AG09309 (cell line): ENCODE data around the gene NFATC2IP.
"Not testable (repeated sequence)": the region's sequence is repeated elsewhere in the genome, so short reads cannot be mapped to it uniquely, and the experiment has no call there.

Experiments used
- DNase-seq: peaks from one replicate; pipeline ENCODE4 v3.0.0-alpha.2; 2010; ENCODE audit warnings: low read depth
- H3K4me3 ChIP-seq: 2 replicates; pipeline ENCODE4 v1.5.1; 2011; ENCODE audit warnings: mild to moderate bottlenecking, low read depth, low read length, moderate library complexity; ENCODE audit not compliant: control insufficient read depth
- CTCF ChIP-seq: IDR thresholded peaks from 2 replicates; pipeline ENCODE4 v1.5.1; 2011; ENCODE audit warnings: mild to moderate bottlenecking, low read depth, low read length, inconsistent platforms; ENCODE audit not compliant: insufficient read depth, control insufficient read depth; ENCODE audit errors: missing control alignments

The NFATC2IP gene

GRCh38 chr16:28933171-28933570 is 17.6 kb upstream of the NFATC2IP start:
- TF ChIP-seq CTCF: no peak
- no peak for DNase-seq
- H3K4me3 ChIP-seq: no peak overlapping the region

GRCh38 chr16:28935346-28935745 is 15.4 kb upstream of the NFATC2IP start:
- H3K4me3 ChIP-seq: no peak overlapping the region
- no peak for DNase-seq
- TF ChIP-seq CTCF: no peak

GRCh38 chr16:28935924-28936783 is 14.6 kb upstream of the NFATC2IP start:
- no peak for TF ChIP-seq CTCF
- no peak for DNase-seq
- no peak overlapping the region for H3K4me3 ChIP-seq

- no peak for DNase-seq
- H3K4me3 ChIP-seq: no peak overlapping the region
- no peak for TF ChIP-seq CTCF
Observed at GRCh38 chr16:28936784-28937155, 14.0 kb upstream of the NFATC2IP start.

- TF ChIP-seq CTCF: no peak
- H3K4me3 ChIP-seq: no peak overlapping the region
- DNase-seq: no peak
Observed at GRCh38 chr16:28937222-28937876, 13.4 kb upstream of the NFATC2IP start.

GRCh38 chr16:28938721-28939120 is 12.0 kb upstream of the NFATC2IP start:
- no peak for DNase-seq
- TF ChIP-seq CTCF: no peak
- H3K4me3 ChIP-seq: no peak overlapping the region

- DNase-seq, H3K4me3 ChIP-seq: not testable (repeated sequence)
Observed at GRCh38 chr16:28939825-28940224, 10.9 kb upstream of the NFATC2IP start.
